Rectal smooth muscle tissue (tissue), 1 donor: ENCODE results near the gene PCDHB8.
"Not testable (repeated sequence)": the region's sequence is repeated elsewhere in the genome, so short reads cannot be mapped to it uniquely, and the experiment has no call there.

Source experiments
- H3K27ac ChIP-seq: one replicate; pipeline ENCODE4 v1.7.0; 2013; ENCODE audit warnings: low read depth, low read length, inconsistent platforms
- H3K27me3 ChIP-seq: one replicate; pipeline ENCODE4 v1.7.0; 2013; ENCODE audit warnings: low read length; ENCODE audit not compliant: control insufficient read depth, insufficient read depth
- H3K36me3 ChIP-seq: one replicate; pipeline ENCODE4 v1.7.0; 2013; ENCODE audit warnings: low read length; ENCODE audit not compliant: control insufficient read depth, insufficient read depth
- H3K4me1 ChIP-seq: one replicate; pipeline ENCODE4 v1.7.0; 2013; ENCODE audit warnings: low read length; ENCODE audit not compliant: control insufficient read depth, insufficient read depth
- H3K4me3 ChIP-seq: one replicate; pipeline ENCODE4 v1.7.0; 2013; ENCODE audit warnings: low read length
- H3K9ac ChIP-seq: one replicate; pipeline ENCODE4 v1.7.0; 2013; ENCODE audit warnings: low read length

The PCDHB8 gene

DNA sequence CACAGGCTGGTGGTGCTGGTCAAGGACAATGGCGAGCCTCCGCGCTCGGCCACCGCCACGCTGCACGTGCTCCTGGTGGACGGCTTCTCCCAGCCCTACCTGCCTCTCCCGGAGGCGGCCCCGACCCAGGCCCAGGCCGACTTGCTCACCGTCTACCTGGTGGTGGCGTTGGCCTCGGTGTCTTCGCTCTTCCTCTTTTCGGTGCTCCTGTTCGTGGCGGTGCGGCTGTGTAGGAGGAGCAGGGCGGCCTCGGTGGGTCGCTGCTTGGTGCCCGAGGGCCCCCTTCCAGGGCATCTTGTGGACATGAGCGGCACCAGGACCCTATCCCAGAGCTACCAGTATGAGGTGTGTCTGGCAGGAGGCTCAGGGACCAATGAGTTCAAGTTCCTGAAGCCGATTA, 38.4 kb downstream of the PCDHB8 start:
- not testable (repeated sequence) for H3K9ac ChIP-seq, H3K36me3 ChIP-seq, H3K4me3 ChIP-seq

DNA sequence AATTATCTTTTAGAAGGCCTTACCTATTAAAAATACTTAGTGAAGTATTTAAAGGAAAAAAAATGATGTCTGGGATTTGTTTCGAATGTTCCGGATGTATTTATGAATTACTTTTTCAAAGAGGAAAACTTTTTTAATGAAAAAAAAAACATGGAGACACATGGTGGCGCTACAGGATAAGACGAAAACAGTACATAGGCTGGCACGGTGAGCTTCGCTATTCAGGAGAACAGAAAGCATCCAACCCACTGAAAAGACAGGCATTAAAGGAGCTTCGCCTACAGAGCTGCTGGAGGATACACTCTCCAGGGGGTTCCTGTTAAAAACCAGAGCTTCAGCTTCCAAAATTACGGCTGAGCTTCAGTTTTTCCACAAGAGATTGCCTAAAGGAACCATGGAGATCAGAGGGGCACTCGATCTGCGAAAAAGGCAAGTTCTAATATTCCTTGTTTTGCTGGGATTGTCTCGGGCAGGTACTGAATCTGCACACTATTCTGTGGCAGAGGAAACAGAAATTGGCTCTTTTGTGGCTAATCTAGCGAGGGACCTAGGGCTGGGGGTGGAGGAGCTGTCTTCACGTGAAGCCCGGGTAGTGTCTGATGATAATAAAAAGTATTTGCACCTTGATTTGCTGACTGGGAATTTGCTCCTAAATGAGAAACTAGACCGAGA, 45.7 kb downstream of the PCDHB8 start, which contains the start of gene PCDHB14:
Gene PCDHB14 (plus strand): TSS at position 232 of the 672 bp plus-strand sequence. CDS start 163 bp downstream, at position 395.
- H3K36me3 ChIP-seq = no peaks in the 10 kb centered on the region
- peak within 1 kb of the TSS; percentile 42 for H3K4me3 ChIP-seq
- no peak within 1 kb of the TSS for H3K9ac ChIP-seq
- no peak within 1 kb of the TSS for H3K27ac ChIP-seq
- H3K4me1 ChIP-seq = no peaks in the 10 kb centered on the region
- H3K27me3 ChIP-seq = no peaks in the 10 kb centered on the region

More for the DNA sequence above, 38.4 kb downstream of the PCDHB8 start:
- H3K4me1 ChIP-seq, H3K27ac ChIP-seq, H3K27me3 ChIP-seq: not testable (repeated sequence)

DNA sequence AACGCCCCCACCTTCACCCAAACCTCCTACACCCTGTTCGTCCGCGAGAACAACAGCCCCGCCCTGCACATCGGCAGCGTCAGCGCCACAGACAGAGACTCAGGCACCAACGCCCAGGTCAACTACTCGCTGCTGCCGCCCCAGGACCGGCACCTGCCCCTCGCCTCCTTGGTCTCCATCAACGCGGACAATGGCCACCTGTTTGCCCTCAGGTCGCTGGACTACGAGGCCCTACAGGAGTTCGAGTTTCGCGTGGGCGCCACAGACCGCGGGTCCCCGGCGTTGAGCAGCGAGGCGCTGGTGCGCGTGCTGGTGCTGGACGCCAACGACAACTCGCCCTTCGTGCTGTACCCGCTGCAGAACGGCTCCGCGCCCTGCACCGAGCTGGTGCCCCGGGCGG, 47.3 kb downstream of the PCDHB8 start:
- not testable (repeated sequence) for H3K4me3 ChIP-seq, H3K27me3 ChIP-seq, H3K36me3 ChIP-seq, H3K4me1 ChIP-seq, H3K27ac ChIP-seq, H3K9ac ChIP-seq

DNA sequence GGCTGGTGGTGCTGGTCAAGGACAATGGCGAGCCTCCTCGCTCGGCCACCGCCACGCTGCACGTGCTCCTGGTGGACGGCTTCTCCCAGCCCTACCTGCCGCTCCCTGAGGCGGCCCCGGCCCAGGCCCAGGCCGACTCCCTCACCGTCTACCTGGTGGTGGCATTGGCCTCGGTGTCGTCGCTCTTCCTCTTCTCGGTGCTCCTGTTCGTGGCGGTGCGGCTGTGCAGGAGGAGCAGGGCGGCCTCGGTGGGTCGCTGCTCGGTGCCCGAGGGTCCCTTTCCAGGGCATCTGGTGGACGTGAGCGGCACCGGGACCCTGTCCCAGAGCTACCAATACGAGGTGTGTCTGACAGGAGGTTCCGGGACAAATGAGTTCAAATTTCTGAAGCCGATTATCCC, 47.8 kb downstream of the PCDHB8 start:
- not testable (repeated sequence) for H3K27ac ChIP-seq, H3K36me3 ChIP-seq, H3K27me3 ChIP-seq, H3K4me3 ChIP-seq, H3K9ac ChIP-seq, H3K4me1 ChIP-seq
